ENCODE results near the gene SNX2.

DNA sequence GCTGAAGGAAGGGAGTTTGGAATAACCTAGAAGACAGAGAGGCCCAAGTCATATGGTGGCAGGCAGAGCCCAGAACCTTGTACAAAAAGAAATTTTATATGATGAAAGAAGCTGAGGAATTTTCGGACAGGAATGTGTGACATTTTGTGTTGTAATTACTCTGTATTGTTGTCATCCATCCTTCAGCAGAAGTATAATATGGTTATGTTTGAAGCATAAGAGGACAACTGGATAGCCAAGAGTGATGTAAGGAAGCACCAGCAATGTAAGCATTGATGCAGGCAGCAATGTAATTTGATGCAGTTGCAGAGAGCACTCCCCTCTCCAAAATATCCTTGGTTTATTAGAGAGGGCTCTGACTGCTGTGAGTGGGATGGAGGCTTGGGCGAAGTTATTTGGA, 19.1 kb upstream of the SNX2 start:
- TF ChIP-seq, protein P1, sequence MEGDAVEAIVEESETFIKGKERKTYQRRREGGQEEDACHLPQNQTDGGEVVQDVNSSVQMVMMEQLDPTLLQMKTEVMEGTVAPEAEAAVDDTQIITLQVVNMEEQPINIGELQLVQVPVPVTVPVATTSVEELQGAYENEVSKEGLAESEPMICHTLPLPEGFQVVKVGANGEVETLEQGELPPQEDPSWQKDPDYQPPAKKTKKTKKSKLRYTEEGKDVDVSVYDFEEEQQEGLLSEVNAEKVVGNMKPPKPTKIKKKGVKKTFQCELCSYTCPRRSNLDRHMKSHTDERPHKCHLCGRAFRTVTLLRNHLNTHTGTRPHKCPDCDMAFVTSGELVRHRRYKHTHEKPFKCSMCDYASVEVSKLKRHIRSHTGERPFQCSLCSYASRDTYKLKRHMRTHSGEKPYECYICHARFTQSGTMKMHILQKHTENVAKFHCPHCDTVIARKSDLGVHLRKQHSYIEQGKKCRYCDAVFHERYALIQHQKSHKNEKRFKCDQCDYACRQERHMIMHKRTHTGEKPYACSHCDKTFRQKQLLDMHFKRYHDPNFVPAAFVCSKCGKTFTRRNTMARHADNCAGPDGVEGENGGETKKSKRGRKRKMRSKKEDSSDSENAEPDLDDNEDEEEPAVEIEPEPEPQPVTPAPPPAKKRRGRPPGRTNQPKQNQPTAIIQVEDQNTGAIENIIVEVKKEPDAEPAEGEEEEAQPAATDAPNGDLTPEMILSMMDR (IDR thresholded peaks at IDR 0.05): no peak
- no peak for TF ChIP-seq POLR2A (IDR thresholded peaks at IDR 0.05)
